ENCODE results near the gene ALKBH4. TPM values are rescaled to one million over a fixed set of nuclear protein-coding genes. Genes with fewer than 3 reads are reported as not detected.
A peak's percentile ranks its signal among the peaks of the same experiment; 100 is the strongest.

ALKBH4 gene
- total RNA-seq, 1 experiment from 2014 or later: 13.8 TPM

DNA sequence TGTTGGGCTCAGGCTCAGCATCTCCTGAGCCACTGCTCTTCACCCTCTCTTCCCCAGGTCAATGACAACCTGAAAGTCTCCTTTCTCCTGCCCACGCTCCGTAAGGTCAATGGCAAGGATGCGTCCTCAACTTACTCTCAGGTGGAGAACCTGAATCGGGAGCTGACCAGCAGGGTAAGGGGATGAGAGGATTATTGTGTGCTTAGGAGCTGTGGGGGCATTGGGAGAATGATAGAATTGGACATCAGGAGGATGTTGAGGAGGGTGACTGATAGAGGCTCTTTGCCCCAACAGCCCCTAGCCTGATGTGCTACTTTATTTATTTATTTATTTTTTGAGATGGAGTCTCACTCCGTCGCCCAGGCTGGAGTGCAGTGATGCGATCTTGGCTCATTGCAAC lies 1.4 kb upstream of the ALKBH4 start:
- intact Hi-C loops (cut with micrococcal nuclease; ENCODE audit: unreplicated experiment): no loop called here
- ChIA-PET POLR2A (no interaction called here), CTCF (interaction anchor here (0.7 to 1.0 kb wide), 2 partner anchors 8 to 61 kb away, joined by 4 to 7 read pairs; no protein-coding TSS in a partner anchor)
- Mint-ChIP-seq H3K4me3 (ENCODE audit: unreplicated experiment) (peak overlapping the region; percentile 87), H3K27me3 (ENCODE audit: insufficient read depth, unreplicated experiment) (no peaks in the 10 kb centered on the region), H3K36me3 (ENCODE audit: insufficient read depth, unreplicated experiment) (peaks cover 31% of the 10 kb centered on the region), H3K9me3 (ENCODE audit: unreplicated experiment) (no peaks in the 10 kb centered on the region), H3K4me1 (ENCODE audit: low read depth, unreplicated experiment) (peaks cover 8% of the 10 kb centered on the region), H3K27ac (ENCODE audit: unreplicated experiment) (no peak overlapping the region)
- no peaks in the 10 kb centered on the region for H3K27me3 ChIP-seq (replicated peaks; ENCODE audit: control insufficient read depth, insufficient read depth, low read length)
- no peak overlapping the region for H3K4me3 ChIP-seq (ENCODE audit: low read depth, low read length)
- H3K36me3 ChIP-seq (ENCODE audit: control insufficient read depth, insufficient read depth, low read length): no peaks in the 10 kb centered on the region; the same call in 1 of the 2 replicates
- H3K4me1 ChIP-seq: peaks cover 5% of the 10 kb centered on the region; the same call in 1 of the 2 replicates
- TSS peak; percentile 28 for BruUV-seq (replicated peaks)
- DNase-seq: no peak
- TF ChIP-seq, protein P1, sequence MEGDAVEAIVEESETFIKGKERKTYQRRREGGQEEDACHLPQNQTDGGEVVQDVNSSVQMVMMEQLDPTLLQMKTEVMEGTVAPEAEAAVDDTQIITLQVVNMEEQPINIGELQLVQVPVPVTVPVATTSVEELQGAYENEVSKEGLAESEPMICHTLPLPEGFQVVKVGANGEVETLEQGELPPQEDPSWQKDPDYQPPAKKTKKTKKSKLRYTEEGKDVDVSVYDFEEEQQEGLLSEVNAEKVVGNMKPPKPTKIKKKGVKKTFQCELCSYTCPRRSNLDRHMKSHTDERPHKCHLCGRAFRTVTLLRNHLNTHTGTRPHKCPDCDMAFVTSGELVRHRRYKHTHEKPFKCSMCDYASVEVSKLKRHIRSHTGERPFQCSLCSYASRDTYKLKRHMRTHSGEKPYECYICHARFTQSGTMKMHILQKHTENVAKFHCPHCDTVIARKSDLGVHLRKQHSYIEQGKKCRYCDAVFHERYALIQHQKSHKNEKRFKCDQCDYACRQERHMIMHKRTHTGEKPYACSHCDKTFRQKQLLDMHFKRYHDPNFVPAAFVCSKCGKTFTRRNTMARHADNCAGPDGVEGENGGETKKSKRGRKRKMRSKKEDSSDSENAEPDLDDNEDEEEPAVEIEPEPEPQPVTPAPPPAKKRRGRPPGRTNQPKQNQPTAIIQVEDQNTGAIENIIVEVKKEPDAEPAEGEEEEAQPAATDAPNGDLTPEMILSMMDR (IDR thresholded peaks at IDR 0.05; ENCODE audit: insufficient read depth in 1 of 2, low read depth in 1 of 2, low read length in 1 of 2, severe bottlenecking in 1 of 2, unreplicated experiment in 1 of 2): no peak
- H3K9me3 ChIP-seq: no peaks in the 10 kb centered on the region

DNA sequence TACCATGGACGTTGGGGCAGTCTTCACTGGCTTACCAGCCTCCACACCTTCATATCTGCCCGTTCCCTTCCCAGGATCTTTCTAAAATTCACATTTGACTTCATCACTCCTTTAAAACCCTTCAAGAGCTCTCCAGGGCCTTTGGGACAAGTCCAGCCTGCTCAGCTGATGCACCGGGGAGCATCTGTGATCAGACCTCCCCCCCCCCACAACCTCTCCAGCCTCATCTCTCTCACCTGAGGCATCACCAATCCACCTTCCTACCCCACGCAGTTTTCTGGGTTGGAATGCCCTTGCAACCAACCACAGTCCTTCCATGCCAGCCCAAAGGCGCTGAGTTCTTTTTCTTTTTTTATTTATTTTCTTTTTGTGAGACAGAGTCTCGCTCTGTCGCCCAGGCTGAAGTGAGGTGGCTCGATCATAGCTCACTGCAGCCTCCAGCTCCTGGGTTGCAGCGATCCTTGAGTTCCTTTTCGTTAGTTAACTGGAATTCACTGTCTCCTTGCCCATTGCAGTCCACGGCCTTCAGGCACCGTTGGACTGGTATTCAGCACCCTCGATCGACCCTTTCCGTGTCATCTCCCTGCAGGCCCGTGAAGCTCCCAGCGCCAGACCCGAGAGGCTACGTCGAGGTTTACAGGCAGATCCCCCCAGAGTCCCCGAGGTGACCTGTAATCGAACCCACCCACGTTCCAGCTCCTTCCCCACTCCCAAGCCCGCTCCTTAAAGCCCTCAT lies 654 bp downstream of the ALKBH4 start:
- intact Hi-C loops (cut with micrococcal nuclease; ENCODE audit: unreplicated experiment): no loop called here
- DNase-seq: no peak
- no peaks in the 10 kb centered on the region for H3K9me3 Mint-ChIP-seq (ENCODE audit: unreplicated experiment)
- Histone ChIP-seq H3K9me3 (no peaks in the 10 kb centered on the region), H3K4me3 (ENCODE audit: low read depth, low read length) (peak overlapping the region; percentile 67), H3K4me1 (peaks cover 5% of the 10 kb centered on the region; the same call in 1 of the 2 replicates), H3K36me3 (ENCODE audit: control insufficient read depth, insufficient read depth, low read length) (peaks cover 2% of the 10 kb centered on the region), H3K27me3 (replicated peaks; ENCODE audit: control insufficient read depth, insufficient read depth, low read length) (no peaks in the 10 kb centered on the region)
- POLR2A ChIA-PET: interaction anchor here (0.6 to 1.0 kb wide), 3 partner anchors 9 to 68 kb away, joined by 3 to 5 read pairs (median 4); partner anchors contain the start of gene PRKRIP1
- H3K27me3 Mint-ChIP-seq (ENCODE audit: insufficient read depth, unreplicated experiment): no peaks in the 10 kb centered on the region
- H3K27ac Mint-ChIP-seq (ENCODE audit: unreplicated experiment): peak overlapping the region; percentile 71
- H3K4me1 Mint-ChIP-seq (ENCODE audit: low read depth, unreplicated experiment): peaks cover 8% of the 10 kb centered on the region
- TSS peak; percentile 30 for BruUV-seq (replicated peaks)
- TF ChIP-seq, protein P1 (IDR thresholded peaks at IDR 0.05; ENCODE audit: insufficient read depth in 1 of 2, low read depth in 1 of 2, low read length in 1 of 2, severe bottlenecking in 1 of 2, unreplicated experiment in 1 of 2): no peak
- CTCF ChIA-PET: interaction anchor here (0.6 to 1.1 kb wide), 2 partner anchors 59 to 1862 kb away, joined by 3 to 8 read pairs; no protein-coding TSS in a partner anchor
- H3K36me3 Mint-ChIP-seq (ENCODE audit: insufficient read depth, unreplicated experiment): peaks cover 29% of the 10 kb centered on the region
- peak overlapping the region; percentile 87 for H3K4me3 Mint-ChIP-seq (ENCODE audit: unreplicated experiment)

DNA sequence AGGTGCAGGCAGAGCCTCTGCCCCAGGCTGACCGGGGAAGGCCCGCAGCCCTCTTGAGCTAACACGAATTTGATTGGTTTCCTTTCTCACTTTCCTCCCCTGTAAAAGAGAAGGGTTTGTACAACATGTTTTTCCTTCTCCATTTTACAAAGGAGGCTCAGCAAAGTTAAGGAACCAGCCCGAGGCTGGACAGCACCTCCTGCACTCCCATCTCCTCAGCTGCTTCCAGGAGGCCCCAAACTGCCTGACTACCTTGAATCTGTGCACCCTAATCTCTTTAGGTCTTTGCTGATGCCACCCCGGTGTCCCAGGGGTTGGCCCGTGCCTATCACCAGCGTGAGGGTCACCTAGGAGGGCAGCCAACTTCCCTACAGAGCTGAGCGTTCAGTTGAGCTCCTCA lies 4.2 kb downstream of the ALKBH4 start:
- intact Hi-C loops (cut with micrococcal nuclease; ENCODE audit: unreplicated experiment): no loop called here
- ChIA-PET CTCF (interaction anchor here (0.7 kb wide), 1 partner anchor 861 kb away, joined by 4 read pairs; no protein-coding TSS in a partner anchor), POLR2A (no interaction called here)
- H3K36me3 ChIP-seq (ENCODE audit: control insufficient read depth, insufficient read depth, low read length): peaks cover 4% of the 10 kb centered on the region
- Mint-ChIP-seq H3K27ac (ENCODE audit: unreplicated experiment) (no peak overlapping the region), H3K4me3 (ENCODE audit: unreplicated experiment) (no peak overlapping the region), H3K36me3 (ENCODE audit: insufficient read depth, unreplicated experiment) (peaks cover 33% of the 10 kb centered on the region), H3K4me1 (ENCODE audit: low read depth, unreplicated experiment) (peaks cover 8% of the 10 kb centered on the region), H3K27me3 (ENCODE audit: insufficient read depth, unreplicated experiment) (no peaks in the 10 kb centered on the region), H3K9me3 (ENCODE audit: unreplicated experiment) (no peaks in the 10 kb centered on the region)
- H3K27me3 ChIP-seq (replicated peaks; ENCODE audit: control insufficient read depth, insufficient read depth, low read length): no peaks in the 10 kb centered on the region
- no peaks in the 10 kb centered on the region for H3K9me3 ChIP-seq
- TF ChIP-seq, protein P1 (IDR thresholded peaks at IDR 0.05; ENCODE audit: insufficient read depth in 1 of 2, low read depth in 1 of 2, low read length in 1 of 2, severe bottlenecking in 1 of 2, unreplicated experiment in 1 of 2): no peak
- H3K4me1 ChIP-seq: no peaks in the 10 kb centered on the region
- H3K4me3 ChIP-seq (ENCODE audit: low read depth, low read length): no peak overlapping the region
- DNase-seq: no peak
- no TSS peak for BruUV-seq (replicated peaks)

Data from Caco-2 (cell line).